Lung microvascular endothelial cell (primary cell): Measurements from ENCODE around the gene JAM2. TPM values are rescaled to one million over a fixed set of nuclear protein-coding genes. Genes with fewer than 3 reads are reported as not detected.
"Not testable (repeated sequence)": the region's sequence is repeated elsewhere in the genome, so short reads cannot be mapped to it uniquely, and the experiment has no call there.

ENCODE experiments used
- DNase-seq, 2 donors: peaks; one replicate each; pipeline versions ENCODE4 v3.0.0 to v3.0.0-alpha.2; 2010; ENCODE audit warnings: low read depth in 2 of 2
- total RNA-seq: library from RNA; depleted of rRNA; stranded (reverse); fragments of >200 nt; gene quantifications from 2 replicates; pipeline ENCODE4 v1.2.1, GENCODE V29; 2014

The JAM2 gene
- total RNA-seq, 1 donor from 2014 or later, result 0.20 TPM

DNA sequence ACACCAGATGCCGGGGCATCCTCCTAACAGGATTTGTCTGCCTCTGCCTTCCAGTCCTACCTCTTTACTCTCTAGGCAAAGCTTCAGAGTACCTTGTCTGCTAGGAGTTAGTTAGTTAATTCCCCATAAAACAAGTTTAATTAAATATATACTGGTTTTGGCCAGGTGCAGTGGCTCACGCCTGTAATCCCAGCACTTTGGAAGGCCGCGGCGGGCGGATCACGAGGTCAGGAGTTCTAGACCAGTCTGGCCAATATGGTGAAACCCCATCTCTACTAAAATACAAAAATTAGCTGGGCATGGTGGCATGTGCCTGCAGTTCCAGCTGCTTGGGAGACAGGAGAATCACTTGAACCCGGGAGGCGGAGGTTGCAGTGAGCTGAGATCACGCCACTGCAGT, 75.0 kb downstream of the JAM2 start:
- not testable (repeated sequence) for DNase-seq

DNA sequence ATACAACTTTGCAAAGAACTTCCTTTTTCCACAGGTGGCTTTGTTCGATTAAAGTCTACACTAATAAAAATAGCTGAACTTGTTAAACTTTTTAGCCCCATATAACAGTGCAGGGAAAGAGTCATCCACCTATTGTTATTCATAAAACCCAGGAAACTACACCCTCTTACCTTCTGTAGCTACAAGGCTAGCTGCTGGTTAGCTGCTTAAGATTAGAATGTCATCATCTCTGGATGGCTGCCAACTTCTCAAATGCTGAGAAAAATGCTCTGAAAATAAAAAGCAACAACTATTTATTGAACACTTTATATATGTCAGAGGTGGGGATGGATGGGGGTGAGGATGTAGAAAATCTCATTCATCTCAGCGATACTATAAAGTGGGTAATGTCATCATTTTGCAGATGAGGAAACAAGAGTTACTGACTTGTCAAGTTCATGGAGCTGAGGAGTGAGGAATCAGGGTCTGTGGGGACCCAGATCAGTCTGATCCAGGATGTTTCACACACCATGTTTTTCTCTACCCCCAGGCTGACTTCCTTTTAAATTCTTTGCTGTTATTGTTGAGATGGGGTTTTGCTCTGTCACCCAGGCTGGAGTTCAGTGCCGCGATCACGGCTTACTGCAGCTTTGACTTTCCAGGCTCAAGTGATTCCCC, 78.6 kb downstream of the JAM2 start:
- peak in 1 of 2 donors; percentile 70 for DNase-seq

DNA sequence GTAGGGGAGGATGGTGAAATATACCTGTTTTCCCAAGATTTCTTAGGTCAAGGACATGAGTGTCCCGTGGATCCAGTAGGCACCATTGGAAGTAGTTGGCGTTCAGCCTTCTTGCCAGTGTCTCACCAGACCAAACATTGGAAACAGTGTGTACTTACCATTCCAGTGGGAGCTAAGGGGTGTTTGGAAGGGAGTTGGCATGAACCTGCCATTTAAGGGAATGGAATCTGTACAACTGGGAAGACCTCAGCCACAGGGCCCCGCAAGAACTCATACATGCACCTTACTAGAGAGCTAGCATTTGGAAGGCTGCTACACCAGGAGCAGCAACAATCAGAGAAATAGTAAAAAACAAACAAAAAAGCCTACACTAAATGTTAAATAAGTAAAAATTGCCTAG, 82.9 kb downstream of the JAM2 start:
- no peak for DNase-seq

DNA sequence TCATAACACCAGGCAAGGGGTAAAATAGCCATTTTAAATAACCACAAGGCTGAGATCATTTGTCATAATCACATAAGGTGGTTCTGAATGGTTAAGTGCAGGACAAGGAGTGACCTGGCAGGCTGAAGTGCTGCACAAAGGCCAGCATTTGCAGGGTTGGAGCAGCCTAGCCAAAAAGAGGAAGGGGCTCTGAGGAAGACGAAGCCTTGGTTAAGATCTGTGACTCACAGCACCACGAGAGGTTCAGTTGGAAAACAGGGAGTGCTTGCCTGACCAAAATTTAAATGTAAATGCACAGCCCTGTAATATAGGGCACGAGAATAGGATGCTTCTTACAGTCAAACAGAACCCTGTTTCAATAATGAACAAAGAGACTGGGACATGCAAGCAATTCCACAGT, 83.6 kb downstream of the JAM2 start:
- no peak for DNase-seq

DNA sequence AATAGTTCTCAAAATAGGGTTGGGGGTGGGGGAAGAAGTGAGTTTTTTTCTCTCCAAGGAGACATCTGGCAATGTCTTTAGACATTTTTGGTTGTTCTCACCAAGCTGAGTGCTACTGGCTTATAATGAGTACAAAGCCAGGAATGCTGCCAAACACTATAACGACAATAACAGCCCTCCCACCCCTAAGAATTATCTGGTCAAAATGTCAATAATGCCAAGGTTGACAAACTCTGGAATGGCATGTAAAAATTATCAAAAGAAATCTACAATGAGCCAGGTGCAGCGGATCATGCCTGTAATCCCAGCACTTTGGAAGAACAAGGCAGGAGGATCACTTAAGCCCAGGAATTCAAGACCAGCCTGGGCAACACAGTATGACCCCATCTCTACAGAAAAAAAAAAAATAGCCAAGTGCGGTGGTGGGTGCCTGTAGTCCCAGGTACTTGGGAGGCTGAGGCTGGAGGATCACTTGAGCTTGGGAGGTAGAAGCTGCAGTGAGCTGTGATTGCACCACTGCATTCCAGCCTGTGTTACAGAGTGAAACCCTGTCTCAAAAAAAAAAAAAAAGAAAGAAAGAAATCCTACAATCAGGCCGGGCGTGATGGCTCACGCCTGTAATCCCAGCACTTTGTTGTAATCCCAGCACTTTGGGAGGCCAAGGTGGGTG, 93.2 kb downstream of the JAM2 start:
- DNase-seq, result no peak

DNA sequence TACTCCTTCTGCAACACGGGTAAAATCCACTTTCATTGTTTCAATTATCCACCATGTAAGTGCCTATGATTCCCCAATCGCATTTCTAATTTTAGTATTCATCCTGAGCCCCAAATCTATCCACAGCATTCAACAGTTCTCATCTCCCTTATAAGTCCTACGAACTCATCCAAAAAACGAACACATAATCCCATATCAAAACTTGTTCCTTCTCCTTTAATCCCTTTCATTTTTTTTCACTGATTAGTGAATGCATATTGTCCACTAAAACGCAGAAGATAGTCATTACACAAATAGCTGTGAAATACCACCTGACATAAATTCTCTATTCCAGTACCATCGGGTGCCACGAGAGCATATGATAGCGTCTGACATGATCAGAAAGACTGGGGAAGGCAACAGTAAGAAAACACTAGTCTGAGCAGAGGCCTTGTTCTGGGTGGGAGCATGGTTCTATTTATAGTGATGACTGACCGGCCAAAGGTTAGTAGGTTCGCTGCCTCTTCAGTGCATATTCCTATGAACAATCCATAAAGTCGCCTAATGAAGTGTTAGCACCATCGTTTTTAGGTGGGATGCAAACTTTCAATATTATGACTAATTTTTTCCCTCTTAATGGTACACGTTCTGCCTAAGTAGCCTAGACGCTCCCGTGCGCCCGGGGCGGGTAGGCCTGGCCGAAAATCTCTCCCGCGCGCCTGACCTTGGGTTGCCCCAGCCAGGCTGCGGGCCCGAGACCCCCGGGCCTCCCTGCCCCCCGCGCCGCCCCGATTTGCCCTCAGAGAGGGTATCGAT, 95.0 kb downstream of the JAM2 start:
- DNase-seq, result peak; percentile 42 to 49

DNA sequence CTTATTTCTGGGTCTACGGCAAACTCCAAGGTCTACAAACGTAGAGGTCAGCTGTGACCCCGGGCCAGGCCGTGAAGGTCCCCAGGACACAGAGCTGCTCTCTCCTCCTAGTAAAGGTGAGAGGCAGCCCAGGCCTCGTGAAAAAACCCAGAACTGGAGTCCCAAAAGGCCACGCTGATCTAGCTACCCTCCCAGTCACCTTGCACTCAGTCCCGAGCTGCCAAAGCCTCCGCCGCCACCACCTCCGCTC, 95.5 kb downstream of the JAM2 start:
- no peak for DNase-seq

DNA sequence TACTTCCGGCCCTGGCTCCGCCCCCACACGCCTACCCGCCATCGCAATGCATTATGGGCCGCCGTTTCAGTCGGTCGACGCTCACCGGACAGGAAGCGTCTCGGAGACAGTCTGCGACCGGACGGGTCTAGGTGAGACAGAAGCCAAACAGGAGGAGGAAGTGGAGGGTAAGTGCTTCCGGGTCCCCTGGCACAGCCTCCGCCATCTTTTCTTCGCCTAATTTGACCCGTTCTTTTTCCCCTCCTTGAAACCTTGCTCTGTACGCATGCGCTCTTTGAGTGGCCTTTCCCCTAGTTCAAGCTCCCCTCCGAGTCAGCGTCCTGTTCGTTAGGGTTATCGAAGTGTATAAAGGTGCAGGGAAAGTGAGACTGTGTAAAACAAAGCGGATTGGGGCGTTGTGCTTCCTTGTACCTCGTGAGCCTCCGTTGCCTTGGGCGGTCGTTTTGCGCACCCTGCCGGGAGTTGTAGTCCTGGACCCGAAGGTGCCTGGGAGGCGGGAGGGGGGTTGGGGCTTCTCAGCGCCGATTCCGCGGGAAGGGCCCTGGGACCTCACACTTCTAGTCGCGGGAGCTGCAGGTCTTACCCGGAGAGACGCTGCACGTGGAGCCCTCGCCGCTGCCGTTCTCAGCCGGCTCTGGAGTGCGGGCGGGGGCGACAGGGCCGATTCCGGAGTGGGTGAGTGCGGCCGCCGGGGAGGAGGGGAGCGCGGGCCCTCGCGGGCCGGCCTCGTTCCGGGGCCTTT, 96.0 kb downstream of the JAM2 start, which contains the start of the genes ATP5PF and GABPA:
ATP5PF (minus strand) TSS at position 1 of the 742 bp plus-strand sequence. CDS start 5,110 bp downstream, outside the sequence.
GABPA (plus strand) TSS at position 69 of the 742 bp plus-strand sequence. CDS start 6,627 bp downstream, outside the sequence.
- peak; percentile 99 for DNase-seq

DNA sequence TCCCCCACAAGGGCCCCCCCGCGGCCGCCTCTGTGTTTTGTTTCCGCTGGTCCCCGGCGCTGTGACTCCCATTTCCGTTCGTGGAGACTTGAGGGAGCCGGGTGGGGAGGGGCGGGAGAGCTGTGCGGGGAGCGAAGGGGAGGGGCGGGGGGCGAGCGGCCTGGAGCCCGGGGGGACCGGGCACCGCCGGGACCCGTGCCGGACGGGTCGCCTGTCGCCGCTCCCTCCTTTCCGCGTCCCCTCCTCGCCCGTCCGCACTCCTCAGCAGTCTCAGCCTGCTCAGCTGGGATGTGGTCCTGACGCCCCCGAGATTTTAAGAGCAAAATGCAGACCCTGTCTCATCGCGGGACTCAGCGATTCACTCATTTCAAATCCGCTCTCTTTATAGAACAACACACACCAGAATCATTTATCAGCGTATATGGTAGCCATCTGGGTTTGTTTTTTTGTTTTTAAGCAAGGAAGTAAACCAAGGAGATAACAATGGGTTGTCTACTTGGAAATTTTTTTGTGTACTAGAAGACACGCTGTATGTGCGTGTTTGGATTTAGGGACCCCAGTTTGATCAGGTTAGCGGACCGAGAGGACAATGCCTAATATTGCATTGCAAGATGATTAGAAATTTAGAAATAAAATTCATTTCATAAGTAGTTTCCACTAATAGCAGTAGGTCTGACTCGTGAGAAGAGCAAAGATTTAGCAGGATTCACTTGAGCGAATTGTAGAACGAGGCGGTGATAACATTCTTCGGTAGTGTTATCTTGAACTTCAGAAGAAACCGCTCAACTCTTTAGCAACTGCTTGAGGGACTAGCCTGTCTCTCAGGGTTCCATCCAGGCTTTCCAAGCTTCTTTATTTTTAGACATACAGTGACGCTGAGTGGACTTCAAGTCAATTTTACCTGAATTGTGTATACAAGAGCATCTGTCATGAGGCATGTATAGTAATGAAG, 96.9 kb downstream of the JAM2 start:
- peak; percentile 68 to 88 for DNase-seq

DNA sequence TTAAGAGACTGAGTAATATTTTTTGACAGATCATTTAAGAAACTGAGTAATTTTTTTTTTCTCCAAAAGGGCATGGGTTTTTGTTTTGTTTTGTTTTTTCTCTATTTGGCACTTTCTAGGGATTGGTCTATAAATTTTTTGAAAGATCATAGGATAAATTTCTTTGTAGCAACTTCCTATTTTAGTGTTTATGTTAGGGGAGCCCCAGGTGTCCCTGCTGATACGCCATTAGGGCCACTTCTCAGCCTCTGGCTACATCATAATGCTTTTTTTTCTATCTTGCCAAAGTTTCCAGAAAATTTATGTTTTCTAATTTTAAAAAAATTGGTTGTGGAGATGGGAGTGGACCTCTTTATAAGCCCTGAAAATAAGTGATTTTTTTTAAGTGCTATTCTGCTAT, 98.4 kb downstream of the JAM2 start:
- DNase-seq, result no peak

DNA sequence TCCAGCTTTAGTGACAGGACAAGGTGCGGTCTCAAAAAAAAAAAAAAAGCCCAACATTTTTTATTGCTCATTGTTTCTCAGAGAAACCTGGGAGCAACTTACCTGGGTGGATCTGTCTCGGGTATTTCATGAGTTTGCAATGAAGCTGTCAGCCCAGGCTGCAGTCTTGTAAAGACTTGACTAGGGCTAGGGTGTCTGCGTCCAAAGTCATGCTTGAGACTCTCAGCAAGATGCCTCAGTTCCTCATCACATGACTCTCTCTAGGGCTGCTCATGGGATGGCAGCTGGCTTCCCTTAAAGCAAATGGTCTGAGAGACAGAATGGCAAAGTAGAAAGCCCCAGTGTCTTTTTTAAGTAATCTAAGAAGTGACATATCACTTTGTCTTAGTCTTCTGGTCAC, 103.8 kb downstream of the JAM2 start:
- DNase-seq, result no peak

DNA sequence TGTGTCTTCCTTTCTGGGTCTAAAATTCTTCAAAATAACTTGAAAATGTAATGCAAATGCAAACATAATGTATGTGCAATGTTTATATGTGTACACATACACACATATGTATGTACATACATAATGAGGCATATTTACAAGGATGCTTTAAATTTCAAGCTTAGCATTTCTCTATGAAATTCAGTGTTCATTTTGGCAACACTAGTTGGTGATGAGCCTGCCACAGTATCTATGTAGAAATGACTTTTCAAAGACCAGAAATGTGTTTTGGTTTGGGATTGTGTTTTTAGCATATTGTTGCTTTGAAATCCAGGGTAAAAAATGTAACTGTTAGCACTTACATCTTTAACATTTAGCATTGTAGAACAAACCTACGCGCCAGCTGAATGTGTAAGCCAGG, 105.8 kb downstream of the JAM2 start:
- no peak for DNase-seq

DNA sequence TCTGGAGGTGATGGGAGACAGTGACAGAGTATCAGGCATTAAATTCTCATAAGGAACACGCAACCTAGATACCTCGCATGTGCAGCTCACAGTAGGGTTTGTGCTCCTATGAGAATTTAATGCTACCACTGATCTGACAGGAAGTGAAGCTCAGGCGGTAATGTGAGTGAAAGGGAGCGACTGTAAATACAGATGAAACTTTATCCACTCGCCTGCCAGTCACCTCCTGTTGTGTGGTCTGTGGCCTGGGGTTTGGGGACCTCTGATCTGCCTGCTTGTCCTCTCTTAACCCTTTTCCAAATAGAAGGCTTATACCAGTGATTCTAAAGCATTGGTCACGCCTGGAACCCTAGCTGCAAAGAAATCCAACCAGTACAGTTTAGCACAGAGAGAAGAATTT, 111.0 kb downstream of the JAM2 start:
- no peak for DNase-seq

DNA sequence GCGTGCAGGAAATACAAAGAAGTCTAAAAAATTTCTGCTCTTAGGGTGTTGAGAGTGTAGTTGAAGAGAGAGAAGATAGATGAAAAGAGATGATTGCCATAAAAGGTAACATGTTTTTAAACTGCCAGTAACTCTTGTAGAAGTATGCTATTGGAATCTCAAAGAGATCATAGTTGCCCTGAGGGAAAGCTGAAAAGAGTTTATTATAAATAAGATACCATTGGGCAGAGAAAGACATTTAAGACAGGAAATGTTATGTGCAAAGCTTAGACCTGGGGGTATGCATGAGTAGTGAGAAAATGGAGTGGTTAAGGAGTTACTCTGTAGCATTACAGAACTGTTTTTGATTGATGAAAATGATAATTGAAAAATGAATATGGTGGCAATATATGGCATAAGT, 113.4 kb downstream of the JAM2 start:
- DNase-seq, result no peak

DNA sequence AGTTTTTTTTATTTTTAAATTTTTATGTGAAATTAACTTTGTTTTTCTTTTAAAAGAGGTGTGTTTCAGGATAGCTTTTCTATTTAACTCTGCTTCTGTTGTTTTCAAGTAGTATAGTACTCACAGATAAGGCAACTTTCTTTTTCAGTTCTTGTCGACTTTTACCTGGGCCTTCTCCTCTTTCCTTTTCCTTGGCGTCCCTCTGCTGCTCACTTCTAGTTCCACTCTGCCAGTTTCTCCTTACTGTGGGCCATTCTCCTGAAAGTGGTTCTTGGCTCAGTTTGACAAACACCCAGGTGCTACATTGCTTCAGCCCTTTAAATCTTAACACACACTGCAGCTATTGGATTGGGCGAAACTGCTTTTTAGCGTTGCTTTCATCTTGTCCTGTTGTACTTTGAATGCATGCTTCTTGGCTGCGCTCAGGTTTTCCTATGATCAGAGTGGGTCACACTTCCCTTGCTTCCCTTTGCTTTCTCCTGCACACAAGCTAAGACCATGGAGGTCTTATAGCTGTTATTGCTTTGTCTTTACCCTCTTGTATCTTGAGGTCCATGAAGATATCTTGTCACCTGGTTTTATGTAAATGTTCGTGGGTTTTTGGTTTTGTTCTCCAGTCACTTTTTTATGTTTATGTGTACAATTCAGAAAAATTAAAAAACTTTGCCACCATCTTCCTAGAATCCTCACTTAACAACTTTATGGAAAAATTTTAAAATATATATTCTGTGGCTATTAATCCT, 117.3 kb downstream of the JAM2 start:
- DNase-seq, result peak in 1 of 2 donors; percentile 20

DNA sequence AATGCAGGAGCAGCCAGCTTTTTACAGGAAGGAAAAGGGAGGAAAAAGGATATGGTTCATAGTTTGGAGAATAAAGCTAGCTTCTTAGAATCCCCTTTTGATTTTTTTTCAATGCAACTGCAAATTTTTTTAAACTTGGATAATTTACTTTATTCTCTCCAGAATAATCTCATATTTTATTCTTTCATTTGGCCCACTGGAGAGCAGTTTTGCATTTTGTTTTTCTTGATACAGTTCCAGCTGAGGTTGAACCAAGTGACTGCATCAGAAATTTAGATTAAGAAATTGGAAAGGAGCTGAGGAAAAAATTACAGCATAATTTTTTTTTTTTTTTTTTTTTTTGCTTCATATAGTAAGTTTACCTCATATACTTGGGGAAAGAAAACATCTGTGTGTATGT, 118.5 kb downstream of the JAM2 start:
- DNase-seq, result peak in 1 of 2 donors; percentile 47

DNA sequence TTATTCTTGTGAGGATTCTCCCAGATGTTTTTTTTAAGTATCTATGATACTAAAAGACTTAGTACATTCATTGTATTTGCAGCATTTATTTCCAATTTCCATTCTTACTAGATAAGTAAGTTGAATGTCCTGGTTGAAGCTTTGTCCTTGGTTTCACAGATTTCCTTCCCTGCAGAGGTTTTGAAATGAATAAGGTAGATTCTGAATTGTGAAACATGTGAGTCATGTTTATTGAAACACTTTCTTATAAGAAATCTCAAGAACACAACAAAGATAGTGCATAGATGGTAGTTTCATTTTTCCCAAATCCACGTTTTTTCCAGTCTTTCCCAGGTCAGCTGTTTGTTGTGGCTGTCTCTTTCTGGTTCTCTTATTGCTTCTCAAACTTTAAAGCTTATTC, 120.5 kb downstream of the JAM2 start:
- DNase-seq, result no peak

DNA sequence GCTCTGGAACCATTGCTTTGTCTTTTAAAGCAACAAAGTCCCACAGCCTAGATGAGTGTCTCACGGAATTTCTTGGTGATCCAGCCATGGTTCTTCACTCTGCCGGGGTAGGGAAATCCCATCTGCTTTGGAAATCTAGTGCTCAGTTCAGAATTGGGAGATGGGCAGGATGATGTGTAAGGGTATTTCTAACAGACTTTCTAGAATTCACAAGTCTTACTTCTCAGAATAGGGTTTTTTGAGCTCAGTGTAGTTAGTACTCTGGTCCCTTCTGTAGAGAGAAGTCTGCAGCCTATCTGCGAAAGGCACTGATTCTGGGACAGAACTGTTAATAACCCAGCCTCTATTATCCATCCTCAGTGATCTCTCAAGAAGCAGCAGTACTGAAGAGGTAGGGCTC, 121.0 kb downstream of the JAM2 start:
- DNase-seq, result no peak

DNA sequence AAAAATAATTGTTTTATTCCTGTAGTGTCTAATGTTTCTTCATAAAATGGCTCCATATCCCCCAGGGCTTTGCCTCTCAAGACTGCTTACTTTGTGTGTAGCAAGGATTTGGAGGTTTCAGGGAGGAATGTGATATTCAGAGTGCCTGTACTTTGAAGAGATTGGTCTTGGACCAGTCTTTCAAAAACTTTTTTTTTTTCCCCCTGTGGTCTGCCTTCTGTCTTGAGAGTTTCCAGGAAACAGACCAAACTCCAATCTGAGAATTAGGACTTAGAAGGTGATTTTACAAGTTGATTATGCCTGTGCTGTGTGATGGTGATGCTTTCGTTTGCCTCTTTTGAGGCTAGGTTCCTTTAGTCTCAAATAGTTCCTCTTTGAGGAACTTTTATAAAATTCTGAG, 121.6 kb downstream of the JAM2 start:
- DNase-seq, result no peak

DNA sequence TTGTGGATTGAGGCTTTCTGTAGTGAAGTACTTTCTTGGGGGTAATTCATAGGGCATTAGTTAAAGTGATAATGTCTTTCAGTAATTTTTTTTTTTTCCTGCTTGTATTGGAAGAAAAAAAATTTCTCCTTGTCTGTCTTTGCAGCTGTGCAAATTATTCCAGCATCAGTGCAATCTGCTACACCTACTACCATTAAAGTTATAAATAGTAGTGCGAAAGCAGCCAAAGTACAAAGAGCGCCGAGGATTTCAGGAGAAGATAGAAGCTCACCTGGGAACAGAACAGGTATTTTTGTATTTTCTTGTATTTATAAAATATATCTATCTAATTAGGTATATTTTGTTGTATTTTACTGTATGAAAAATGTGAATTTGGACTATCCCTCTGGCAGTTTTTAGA, 125.0 kb downstream of the JAM2 start:
- no peak for DNase-seq
